Measurements from ENCODE around the gene CADM2.

The CADM2 gene

DNA sequence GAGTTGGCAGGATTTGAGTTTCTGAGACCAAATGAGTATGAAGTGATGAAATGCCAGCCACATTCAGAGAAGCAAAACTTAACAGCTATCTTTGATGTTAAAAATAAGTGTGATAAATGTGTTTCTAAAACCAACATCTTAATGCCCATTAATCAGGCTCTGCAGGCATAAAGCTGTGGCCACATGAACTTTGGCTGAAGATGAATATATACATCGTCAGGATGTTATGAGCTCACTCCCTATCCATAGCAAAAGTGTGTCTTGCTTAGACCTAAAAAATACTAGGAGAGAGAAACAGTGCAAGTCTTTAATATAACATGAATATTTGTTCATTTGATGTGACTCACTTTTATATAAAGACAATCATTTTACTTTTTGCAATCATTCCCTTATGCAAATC, 218.0 kb downstream of the CADM2 start:
- TF ChIP-seq, protein P1, sequence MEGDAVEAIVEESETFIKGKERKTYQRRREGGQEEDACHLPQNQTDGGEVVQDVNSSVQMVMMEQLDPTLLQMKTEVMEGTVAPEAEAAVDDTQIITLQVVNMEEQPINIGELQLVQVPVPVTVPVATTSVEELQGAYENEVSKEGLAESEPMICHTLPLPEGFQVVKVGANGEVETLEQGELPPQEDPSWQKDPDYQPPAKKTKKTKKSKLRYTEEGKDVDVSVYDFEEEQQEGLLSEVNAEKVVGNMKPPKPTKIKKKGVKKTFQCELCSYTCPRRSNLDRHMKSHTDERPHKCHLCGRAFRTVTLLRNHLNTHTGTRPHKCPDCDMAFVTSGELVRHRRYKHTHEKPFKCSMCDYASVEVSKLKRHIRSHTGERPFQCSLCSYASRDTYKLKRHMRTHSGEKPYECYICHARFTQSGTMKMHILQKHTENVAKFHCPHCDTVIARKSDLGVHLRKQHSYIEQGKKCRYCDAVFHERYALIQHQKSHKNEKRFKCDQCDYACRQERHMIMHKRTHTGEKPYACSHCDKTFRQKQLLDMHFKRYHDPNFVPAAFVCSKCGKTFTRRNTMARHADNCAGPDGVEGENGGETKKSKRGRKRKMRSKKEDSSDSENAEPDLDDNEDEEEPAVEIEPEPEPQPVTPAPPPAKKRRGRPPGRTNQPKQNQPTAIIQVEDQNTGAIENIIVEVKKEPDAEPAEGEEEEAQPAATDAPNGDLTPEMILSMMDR (IDR thresholded peaks at IDR 0.05; ENCODE audit: low read length, missing control alignments), result no peak
- DNase-seq (ENCODE audit: low read depth), result no peak

DNA sequence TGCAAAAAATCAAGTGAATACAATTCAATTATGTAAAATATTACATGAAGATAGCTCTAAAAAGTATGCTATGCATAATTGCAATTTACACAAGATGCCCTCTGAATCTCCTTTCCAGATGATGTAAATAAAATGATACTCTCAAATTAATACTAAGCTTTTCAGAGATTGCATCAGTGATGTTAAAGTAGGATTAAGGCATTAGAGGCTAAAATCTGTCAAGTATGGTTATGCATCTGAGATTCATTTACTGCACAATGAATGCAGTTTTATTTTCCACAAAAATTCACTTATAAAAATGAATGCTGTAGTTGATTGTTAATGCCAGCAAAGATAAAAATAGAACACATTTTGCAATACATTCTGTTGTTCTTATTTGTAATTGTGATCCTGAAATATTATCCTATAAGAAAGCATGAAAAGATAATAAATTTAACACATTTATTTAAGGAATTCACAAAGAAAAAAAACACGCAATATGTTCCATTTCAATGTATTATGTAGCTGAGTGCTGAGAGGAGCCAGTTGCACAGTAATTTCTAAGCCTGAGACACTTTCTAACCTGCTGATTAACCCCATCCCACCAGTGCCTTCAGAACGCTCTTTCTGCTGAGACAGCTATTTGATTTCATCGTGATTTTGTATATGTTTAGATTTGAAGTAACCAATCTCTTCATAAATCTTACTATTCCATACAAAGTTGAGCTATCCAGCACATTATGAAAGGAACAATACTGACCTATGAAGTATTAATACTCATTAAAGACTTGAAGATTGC, 224.4 kb downstream of the CADM2 start:
- H3K4me3 ChIP-seq (replicated peaks; ENCODE audit: low read depth, low read length), result no peak overlapping the region
- DNase-seq (ENCODE audit: low read depth), result no peak
- TF ChIP-seq, protein P1 (IDR thresholded peaks at IDR 0.05; ENCODE audit: low read length, missing control alignments), result no peak

More for the DNA sequence above, 218.0 kb downstream of the CADM2 start:
- H3K4me3 ChIP-seq (replicated peaks; ENCODE audit: low read depth, low read length), result no peak overlapping the region

DNA sequence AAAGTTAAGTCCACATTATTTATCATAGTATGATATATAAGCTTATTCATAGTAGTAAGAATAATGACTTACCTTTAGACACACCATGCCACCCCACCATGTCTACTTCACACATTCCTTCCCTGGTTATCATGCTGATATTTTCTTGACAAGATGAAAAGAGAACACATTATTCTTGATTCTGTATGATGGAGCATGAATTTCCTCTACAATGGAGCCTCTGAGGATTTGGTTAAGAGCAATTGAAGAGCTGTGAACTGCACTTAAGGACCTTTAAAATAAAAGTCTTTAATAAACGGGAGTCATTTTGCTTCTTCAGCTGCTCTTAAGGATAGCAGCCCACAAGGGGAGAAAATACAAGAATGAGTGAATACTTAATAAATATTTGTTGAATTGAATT, 226.7 kb downstream of the CADM2 start:
- TF ChIP-seq, protein P1 (IDR thresholded peaks at IDR 0.05; ENCODE audit: low read length, missing control alignments), result no peak
- no peak overlapping the region for H3K4me3 ChIP-seq (replicated peaks; ENCODE audit: low read depth, low read length)
- DNase-seq (ENCODE audit: low read depth), result no peak

DNA sequence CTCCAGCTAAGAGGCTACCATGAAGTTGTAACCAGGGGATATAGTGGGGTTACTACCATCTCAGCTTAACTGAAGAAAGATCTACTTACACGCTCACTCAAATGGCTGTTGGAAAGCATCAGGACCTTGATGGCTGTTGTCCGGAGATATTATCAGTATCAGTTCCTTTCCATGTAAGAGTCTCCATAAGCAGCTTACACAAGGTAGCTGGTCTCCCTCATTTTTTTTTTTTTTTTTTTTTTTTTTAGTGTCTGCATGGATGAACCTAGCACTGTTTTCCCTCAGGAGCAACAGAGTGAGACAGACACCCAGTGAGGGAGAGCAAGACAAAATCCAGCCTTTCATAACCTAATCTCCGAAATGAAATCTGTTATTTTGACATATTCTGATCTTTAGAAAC, 230.9 kb downstream of the CADM2 start:
- DNase-seq (ENCODE audit: low read depth), result no peak
- TF ChIP-seq, protein P1 (IDR thresholded peaks at IDR 0.05; ENCODE audit: low read length, missing control alignments), result no peak
- no peak overlapping the region for H3K4me3 ChIP-seq (replicated peaks; ENCODE audit: low read depth, low read length)

DNA sequence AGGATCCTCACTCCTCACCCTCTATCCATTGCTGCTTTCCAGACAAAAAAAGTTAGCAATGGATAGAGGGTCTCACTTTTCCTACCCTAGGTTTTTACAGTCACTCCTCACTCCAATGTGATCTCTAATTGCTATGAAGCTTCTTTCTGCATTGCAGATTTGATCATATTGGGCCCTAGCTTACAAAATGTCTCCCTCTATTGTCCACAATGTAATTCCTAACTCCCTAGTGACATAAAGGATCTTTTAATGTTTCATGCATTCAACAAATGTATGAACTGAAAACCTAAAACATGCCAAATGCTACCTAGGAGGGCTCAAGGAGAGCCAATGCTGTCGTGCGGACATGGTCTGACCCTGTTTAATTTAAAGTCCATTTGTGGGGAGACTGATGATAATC, 234.8 kb downstream of the CADM2 start:
- no peak for DNase-seq (ENCODE audit: low read depth)
- TF ChIP-seq, protein P1 (IDR thresholded peaks at IDR 0.05; ENCODE audit: low read length, missing control alignments), result no peak
- H3K4me3 ChIP-seq (replicated peaks; ENCODE audit: low read depth, low read length), result no peak overlapping the region

DNA sequence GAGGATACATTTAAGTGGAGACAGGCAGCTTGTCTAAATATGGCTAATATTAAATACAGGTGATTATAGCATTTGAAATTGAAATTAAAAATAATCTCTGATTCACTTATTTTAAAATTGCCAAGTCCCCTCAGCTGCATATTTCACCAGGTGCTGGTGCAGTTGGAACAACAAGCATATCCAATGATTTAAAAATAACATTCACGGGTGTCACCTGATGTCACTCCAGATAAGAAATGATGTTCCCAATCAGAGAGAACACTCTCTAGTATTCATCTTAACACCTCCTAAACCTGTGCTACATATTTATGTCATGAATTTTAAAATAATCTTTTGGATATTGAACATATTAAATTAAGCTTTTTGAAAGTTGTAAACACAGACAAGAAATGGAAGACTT, 249.9 kb downstream of the CADM2 start:
- TF ChIP-seq, protein P1 (IDR thresholded peaks at IDR 0.05; ENCODE audit: low read length, missing control alignments), result no peak
- H3K4me3 ChIP-seq (replicated peaks; ENCODE audit: low read depth, low read length), result no peak overlapping the region
- no peak for DNase-seq (ENCODE audit: low read depth)

DNA sequence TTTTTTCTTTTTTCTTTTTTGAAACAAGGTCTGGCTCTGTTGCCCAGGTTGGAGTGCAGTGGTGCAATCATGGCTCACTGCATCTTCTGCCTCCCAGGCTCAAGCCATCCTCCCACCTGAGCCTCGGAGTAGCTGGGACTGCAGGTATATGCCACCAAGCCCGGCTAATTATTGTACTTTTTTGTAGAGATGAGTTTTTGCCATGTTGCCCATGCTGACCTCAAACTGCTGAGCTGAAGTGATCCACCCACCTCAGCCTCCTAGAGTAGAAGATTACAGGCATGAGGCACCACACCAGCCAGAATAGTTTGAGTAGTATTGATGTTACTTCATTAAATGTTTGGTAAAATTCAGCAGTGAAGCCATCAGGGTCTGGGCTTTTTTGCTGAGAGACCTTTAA, 251.8 kb downstream of the CADM2 start:
- no peak for DNase-seq (ENCODE audit: low read depth)
- no peak overlapping the region for H3K4me3 ChIP-seq (replicated peaks; ENCODE audit: low read depth, low read length)
- TF ChIP-seq, protein P1 (IDR thresholded peaks at IDR 0.05; ENCODE audit: low read length, missing control alignments), result no peak

Measured in fibroblast of pulmonary artery (primary cell).